ENCODE measurements around the gene SLC6A16. TPM values are rescaled to one million over a fixed set of nuclear protein-coding genes. Genes with fewer than 3 reads are reported as not detected.

SLC6A16 gene
- total and polyA plus RNA-seq, 2 of the 8 experiments (the other 6 are each of a cell fraction or from before 2014, with no cell fraction given), result 1.1 to 1.5 TPM

DNA sequence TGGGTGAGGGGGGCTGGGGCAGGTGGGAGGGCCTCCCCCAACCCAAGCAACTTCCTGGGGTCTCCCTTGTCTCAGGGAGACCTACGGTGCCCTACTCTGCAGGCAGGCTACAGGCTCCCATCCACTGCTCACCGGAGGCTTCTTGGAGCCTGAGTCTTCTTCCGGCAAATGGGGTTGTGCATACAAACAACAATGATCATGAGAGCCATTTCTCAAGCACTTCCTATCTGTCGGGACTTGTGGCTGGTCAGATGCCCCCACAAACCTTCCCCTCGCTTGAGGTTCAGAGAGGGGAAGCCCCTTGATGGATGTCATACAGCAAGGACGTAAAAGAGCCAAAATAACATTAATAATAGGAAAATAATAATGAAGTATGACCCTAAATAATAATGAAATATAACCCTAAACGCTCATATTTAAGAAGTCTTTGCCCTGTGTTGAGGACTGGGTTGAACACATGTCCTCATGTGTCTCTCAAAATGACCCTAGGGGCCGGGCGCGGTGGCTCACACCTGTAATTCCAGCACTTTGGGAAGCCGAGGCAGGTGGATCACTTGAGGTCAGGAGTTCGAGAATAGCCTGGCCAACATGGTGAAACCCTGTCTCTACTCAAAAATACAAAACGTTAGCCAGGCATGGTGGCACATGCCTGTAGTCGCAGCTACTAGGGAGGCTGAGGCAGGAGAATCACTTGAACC is 10.9 kb upstream of the SLC6A16 start:
- Histone ChIP-seq H3K56ac (replicated peaks; ENCODE audit: insufficient read length, low read depth, low read length) (no peak overlapping the region), H3K4me2 (ENCODE audit: insufficient read depth in 1 of 2, low read depth in 2 of 2, low read length in 2 of 2) (no peak overlapping the region), H4K8ac (ENCODE audit: extremely low read depth, insufficient read depth, low read length) (no peak overlapping the region), H2BK120ac (replicated peaks; ENCODE audit: low read depth, low read length) (no peak overlapping the region), H3K4me1 (replicated peaks in 1 of 4; ENCODE audit: control insufficient read depth in 3 of 4, insufficient read depth in 4 of 4, low read length in 3 of 4) (peaks cover 0 to 17% (median 10%) of the 10 kb centered on the region in 4 experiments; a peak in 6 of 7 replicates), H3K27ac (ENCODE audit: low read depth, low read length) (no peak overlapping the region), H3K4me3 (ENCODE audit: extremely low read depth in 1 of 4, insufficient read depth in 2 of 4, low read depth in 3 of 4, low read length in 4 of 4) (no peak overlapping the region), H3K36me3 (ENCODE audit: control insufficient read depth in 2 of 4, insufficient read depth in 4 of 4, low read length in 3 of 4) (peaks cover 0 to 4% (median 1%) of the 10 kb centered on the region in 4 experiments; a peak in 3 of 8 replicates), H3K9ac (replicated peaks in 1 of 4; ENCODE audit: extremely low read depth in 1 of 4, low read depth in 3 of 4, low read length in 3 of 4) (no peak overlapping the region), H3K9me3 (ENCODE audit: insufficient read depth in 2 of 2, low read depth in 1 of 2, low read length in 1 of 2) (no peaks in the 10 kb centered on the region), H3K79me1 (ENCODE audit: low read depth, low read length) (no peaks in the 10 kb centered on the region), H3K79me2 (ENCODE audit: control insufficient read depth in 1 of 2, insufficient read depth in 2 of 2, low read length in 2 of 2) (no peaks in the 10 kb centered on the region), H2BK20ac (ENCODE audit: low read length) (no peak overlapping the region), H3K23ac (ENCODE audit: insufficient read length) (no peak overlapping the region), H3K14ac (ENCODE audit: insufficient read length) (no peak overlapping the region), H2BK15ac (ENCODE audit: low read length) (no peak overlapping the region), H4K5ac (ENCODE audit: insufficient read length, low read depth, low read length) (no peak overlapping the region), H2BK5ac (ENCODE audit: low read depth, low read length) (no peak overlapping the region), H3K23me2 (ENCODE audit: low read depth, low read length) (peaks cover 13% of the 10 kb centered on the region), H3K4ac (replicated peaks; ENCODE audit: insufficient read length, low read depth, low read length) (no peak overlapping the region), H2BK12ac (ENCODE audit: low read depth, low read length) (no peak overlapping the region), H4K20me1 (replicated peaks in 1 of 2; ENCODE audit: control insufficient read depth in 1 of 2, insufficient read depth in 2 of 2, low read length in 2 of 2) (peaks cover 2 to 17% of the 10 kb centered on the region in 2 experiments), H4K91ac (replicated peaks; ENCODE audit: insufficient read length, low read length) (no peak overlapping the region), H3K27me3 (replicated peaks in 1 of 4; ENCODE audit: control insufficient read depth in 3 of 4, extremely low read depth in 1 of 4, insufficient read depth in 3 of 4, low read length in 3 of 4) (peaks cover 0 to 10% (median 3%) of the 10 kb centered on the region in 4 experiments; a peak in 4 of 7 replicates), H2AFZ (ENCODE audit: low read length) (no peak overlapping the region), H2AK5ac (ENCODE audit: low read depth, low read length) (no peak overlapping the region; the same call in 1 of the 2 replicates), H3K18ac (ENCODE audit: extremely low read depth, low read length) (no peak overlapping the region)
- TF ChIP-seq SP4 (IDR thresholded peaks at IDR 0.05; ENCODE audit: low read length) (no peak), SRF (IDR thresholded peaks at IDR 0.05; ENCODE audit: low read depth, low read length) (no peak), CHD1 (IDR thresholded peaks at IDR 0.05; ENCODE audit: low read depth, low read length) (no peak), BCL11A (IDR thresholded peaks at IDR 0.05; ENCODE audit: low read depth in 2 of 2, low read length in 2 of 2) (no peak), RNF2 (IDR thresholded peaks at IDR 0.05; ENCODE audit: borderline replicate concordance, low read depth, low read length, missing control alignments, poor library complexity, severe bottlenecking) (no peak), KDM4A (IDR thresholded peaks at IDR 0.05; ENCODE audit: low read depth, low read length, severe bottlenecking) (no peak), YY1 (IDR thresholded peaks at IDR 0.05; ENCODE audit: low read depth, low read length) (no peak), POLR2A (IDR thresholded peaks at IDR 0.05; ENCODE audit: control extremely low read depth in 1 of 2, low read depth in 2 of 2, low read length in 2 of 2) (no peak)
- TF ChIP-seq, protein P1, sequence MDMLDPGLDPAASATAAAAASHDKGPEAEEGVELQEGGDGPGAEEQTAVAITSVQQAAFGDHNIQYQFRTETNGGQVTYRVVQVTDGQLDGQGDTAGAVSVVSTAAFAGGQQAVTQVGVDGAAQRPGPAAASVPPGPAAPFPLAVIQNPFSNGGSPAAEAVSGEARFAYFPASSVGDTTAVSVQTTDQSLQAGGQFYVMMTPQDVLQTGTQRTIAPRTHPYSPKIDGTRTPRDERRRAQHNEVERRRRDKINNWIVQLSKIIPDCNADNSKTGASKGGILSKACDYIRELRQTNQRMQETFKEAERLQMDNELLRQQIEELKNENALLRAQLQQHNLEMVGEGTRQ (IDR thresholded peaks at IDR 0.05; ENCODE audit: low read length), result no peak
- ChIA-PET CTCF (ENCODE audit: partially characterized antibody) (interaction anchor here (1.3 to 1.8 kb wide), 2 partner anchors 8 to 35 kb away, joined by 5 to 8 read pairs; no protein-coding TSS in a partner anchor), POLR2A (ENCODE audit: partially characterized antibody) (interaction anchor here (0.7 to 6.9 kb wide), 5 partner anchors 10 to 85 kb away, joined by 3 to 63 read pairs (median 3); partner anchors contain the start of genes DKKL1 and TEAD2)
- no peak for FAIRE-seq
- no peak for DNase-seq (ENCODE audit: low read depth in 1 of 2, low spot score in 2 of 2)
- WGBS, 2 experiments (ENCODE audit: extremely low coverage in 1 of 2, insufficient coverage in 1 of 2, insufficient read length in 1 of 2, insufficient replicate concordance in 2 of 2, low coverage in 1 of 2, low lambda C conversion rate in 2 of 2, missing lambda C conversion rate in 1 of 2), result 93% methylated on average over 14 of the region's 14 CpGs; no CpG with 5 or more reads in 1 of the 2 experiments

Measured in H1 (cell line).